Keratinocyte (primary cell): ENCODE results near the gene KAT7. TPM values are rescaled to one million over a fixed set of nuclear protein-coding genes. Genes with fewer than 3 reads are reported as not detected.
A peak's percentile ranks its signal among the peaks of the same experiment; 100 is the strongest.

Source experiments
- DNase-seq: peaks from one replicate; pipeline ENCODE4 v3.0.0-alpha.2; 2011; ENCODE audit warnings: low read depth, missing footprints, low spot score
- FAIRE-seq: peaks from 2 replicates; lab custom pipeline; 2011; peaks lifted over from hg19 to GRCh38; lab: Jason Lieb, UNC
- H2AFZ ChIP-seq: 2 replicates; pipeline ENCODE4 v1.6.0; 2012; ENCODE audit warnings: low read length, control low read depth, inconsistent platforms; ENCODE audit not compliant: control insufficient read depth
- H3K27ac ChIP-seq: 2 replicates; pipeline ENCODE4 v1.5.1; 2011; ENCODE audit warnings: low read length; ENCODE audit not compliant: control insufficient read depth, insufficient read depth
- H3K27me3 ChIP-seq: 3 replicates; pipeline ENCODE4 v1.6.0; 2011; ENCODE audit warnings: low read length; ENCODE audit not compliant: control insufficient read depth, insufficient read depth; ENCODE audit errors: extremely low read depth
- H3K36me3 ChIP-seq, 2 experiments: 2 replicates in 1 of 2; 3 replicates in 1 of 2; pipeline ENCODE4 v1.5.1; 2011; ENCODE audit warnings: low read length in 2 of 2, mild to moderate bottlenecking in 1 of 2; ENCODE audit not compliant: control insufficient read depth in 2 of 2, insufficient read depth in 2 of 2; ENCODE audit errors: extremely low read depth in 1 of 2
- H3K4me1 ChIP-seq: 3 replicates; pipeline ENCODE4 v1.5.1; 2011; ENCODE audit warnings: low read length; ENCODE audit not compliant: control insufficient read depth, insufficient read depth; ENCODE audit errors: extremely low read depth
- H3K4me2 ChIP-seq: 3 replicates; pipeline ENCODE4 v1.6.0; 2011; ENCODE audit warnings: low read depth, low read length; ENCODE audit not compliant: control insufficient read depth, insufficient read depth; ENCODE audit errors: extremely low read depth
- H3K4me3 ChIP-seq, 3 experiments: fragments of 200-600 bp in 1 of 3; sonication (generic) in 1 of 3; 2 replicates in 2 of 3; 3 replicates in 1 of 3; pipeline ENCODE4 v1.5.1; 2011 to 2016; ENCODE audit warnings: low read length in 3 of 3, mild to moderate bottlenecking in 3 of 3, control low read depth in 2 of 3, inconsistent platforms in 1 of 3, low read depth in 1 of 3, mixed read lengths in 1 of 3, mixed run types in 1 of 3, moderate library complexity in 1 of 3; ENCODE audit not compliant: control insufficient read depth in 2 of 3, insufficient read depth in 2 of 3; ENCODE audit errors: extremely low read depth in 1 of 3
- H3K79me2 ChIP-seq: 2 replicates; pipeline ENCODE4 v1.6.0; 2012; ENCODE audit warnings: low read length; ENCODE audit not compliant: control insufficient read depth, insufficient read depth
- H3K9ac ChIP-seq: 3 replicates; pipeline ENCODE4 v1.6.0; 2011; ENCODE audit warnings: low read length; ENCODE audit not compliant: control insufficient read depth, insufficient read depth; ENCODE audit errors: extremely low read depth
- H3K9me1 ChIP-seq: 3 replicates; pipeline ENCODE4 v1.6.0; 2011; ENCODE audit warnings: low read length; ENCODE audit not compliant: control insufficient read depth, insufficient read depth; ENCODE audit errors: extremely low read depth
- H3K9me3 ChIP-seq: 2 replicates; pipeline ENCODE4 v1.5.1; 2012; ENCODE audit warnings: low read depth, low read length; ENCODE audit not compliant: control insufficient read depth
- H4K20me1 ChIP-seq: 3 replicates; pipeline ENCODE4 v1.6.0; 2011; ENCODE audit warnings: low read length; ENCODE audit not compliant: control insufficient read depth, insufficient read depth; ENCODE audit errors: extremely low read depth
- CTCF ChIP-seq, 3 experiments: IDR thresholded peaks in 1 of 3; conservative IDR thresholded peaks in 1 of 3; optimal IDR thresholded peaks in 1 of 3; 2 replicates in 2 of 3; 3 replicates in 1 of 3; pipeline versions ENCODE3 to v1.5.1; 2011; ENCODE audit warnings: low read length in 3 of 3, mild to moderate bottlenecking in 3 of 3, moderate library complexity in 2 of 3, control low read depth in 1 of 3, inconsistent platforms in 1 of 3; ENCODE audit not compliant: insufficient read depth in 2 of 3; ENCODE audit errors: extremely low read depth in 1 of 3
- EZH2 ChIP-seq: IDR thresholded peaks from one replicate; pipeline ENCODE4 v1.6.1; 2012; ENCODE audit warnings: inconsistent platforms, mild to moderate bottlenecking, low read length, moderate library complexity
- dilution Hi-C: fragments of 300-500 bp; cut with MboI; formaldehyde crosslinking; loops from one replicate; pipeline ENCODE4 v1.7.0; 2020; ENCODE audit warnings: low sequenced_read_pairs; ENCODE audit not compliant: extremely low pct_ligation_motif_present
- polyA plus RNA-seq, 5 experiments: library from polyadenylated mRNA; depleted of rRNA in 3 of 5; stranded (reverse) in 3 of 5; stranded (forward) in 1 of 5; unstranded in 1 of 5; fragments of >200 nt; gene quantifications; 1 replicate in 1 of 5; 2 replicates in 3 of 5; 3 replicates in 1 of 5; pipeline versions ENCODE4 v1.2.1 to v1.2.3, GENCODE V29; 2011 to 2012; ENCODE audit warnings: missing spikeins in 2 of 5, low read depth in 1 of 5, low replicate concordance in 1 of 5

The KAT7 gene
- polyA plus RNA-seq, 1 donor (not counting 4 experiments of a cell fraction or from before 2014, with no cell fraction given), result 19.7 TPM

- Histone ChIP-seq H2AFZ (no peak overlapping the region), H3K9ac (peak overlapping the region; percentile 28), H3K36me3 (peaks cover 10 to 24% of the 10 kb centered on the region in 2 experiments), H4K20me1 (no peaks in the 10 kb centered on the region), H3K4me2 (peak overlapping the region; percentile 60), H3K4me1 (peaks cover 18% of the 10 kb centered on the region), H3K79me2 (no peaks in the 10 kb centered on the region), H3K9me1 (no peaks in the 10 kb centered on the region), H3K27me3 (no peaks in the 10 kb centered on the region), H3K27ac (peak overlapping the region; percentile 42), H3K9me3 (no peaks in the 10 kb centered on the region), H3K4me3 (peak overlapping the region in 1 of 3 experiments; percentile 2)
- DNase-seq, result no peak
- dilution Hi-C loops, result no loop called here
- FAIRE-seq, result peak; percentile 73
- no peak for TF ChIP-seq CTCF (optimal IDR thresholded peaks at IDR 0.05 in 1 of 3, IDR thresholded peaks at IDR 0.05 in 1 of 3, conservative IDR thresholded peaks at IDR 0.05 in 1 of 3; ENCODE audit: extremely low read depth in 1 of 3, insufficient read depth in 2 of 3, low read length in 3 of 3)
- no peak for TF ChIP-seq EZH2
Observed at GRCh38 chr17:49815761-49816281, 27.3 kb downstream of the KAT7 start.

- H2AFZ ChIP-seq, result no peak overlapping the region
- no peak overlapping the region for H3K9ac ChIP-seq
- FAIRE-seq (no peak), DNase-seq (no peak)
- H3K27me3 ChIP-seq, result no peaks in the 10 kb centered on the region
- no peaks in the 10 kb centered on the region for H3K9me1 ChIP-seq
- H3K79me2 ChIP-seq, result no peaks in the 10 kb centered on the region
- no peak for TF ChIP-seq EZH2
- TF ChIP-seq CTCF (optimal IDR thresholded peaks at IDR 0.05 in 1 of 3, IDR thresholded peaks at IDR 0.05 in 1 of 3, conservative IDR thresholded peaks at IDR 0.05 in 1 of 3; ENCODE audit: extremely low read depth in 1 of 3, insufficient read depth in 2 of 3, low read length in 3 of 3), result no peak
- H3K9me3 ChIP-seq, result no peaks in the 10 kb centered on the region
- peaks cover 18% of the 10 kb centered on the region for H3K4me1 ChIP-seq
- dilution Hi-C loops, result no loop called here
- H4K20me1 ChIP-seq, result no peaks in the 10 kb centered on the region
- H3K36me3 ChIP-seq, result peaks cover 13 to 33% of the 10 kb centered on the region in 2 experiments
- H3K4me3 ChIP-seq, result no peak overlapping the region
- H3K27ac ChIP-seq, result no peak overlapping the region
- no peak overlapping the region for H3K4me2 ChIP-seq
Observed at GRCh38 chr17:49817993-49818392, 29.5 kb downstream of the KAT7 start.
